K562 (cell line): ENCODE measurements around the gene VPS37B. TPM values are rescaled to one million over a fixed set of nuclear protein-coding genes. Genes with fewer than 3 reads are reported as not detected.
A peak's percentile ranks its signal among the peaks of the same experiment; 100 is the strongest.

Experiments used
- ATAC-seq: fragments of 200-7000 bp; cut with Tn5 transposase; 3 replicates; pipeline ENCODE4 v1.9.1; 2020; ENCODE audit warnings: moderate library complexity
- BruUV-seq: library from RNA; stranded (reverse); fragments of 400-500 nt; replicated peaks from 2 replicates; lab custom pipeline; 2021; lab: Mats Ljungman, UMichigan
- CTCF ChIA-PET: fragments of 300-600 bp; formaldehyde crosslinking; extraction: SDS; loops from one replicate; lab custom pipeline; 2021; ENCODE audit warnings: low intra/inter-chr PET ratio; lab: Yijun Ruan, JAX
- POLR2A ChIA-PET: fragments of 300-600, 350-650 bp; sonication (Branson Sonifier 250); formaldehyde crosslinking; extraction: SDS; loops from one replicate; lab custom pipeline; 2021; ENCODE audit warnings: antibody characterized with exemption, inconsistent platforms; lab: Yijun Ruan, JAX
- DNase-seq, 4 experiments: peaks; one replicate each; pipeline versions ENCODE4 v3.0.0 to v3.0.0-alpha.2; 2011 to 2018; ENCODE audit warnings: low spot score in 3 of 4, mixed read lengths in 3 of 4; ENCODE audit errors: extremely low read depth in 1 of 4
- FAIRE-seq: peaks from 2 replicates; lab custom pipeline; 2011; peaks lifted over from hg19 to GRCh38; lab: Jason Lieb, UNC
- H2AFZ ChIP-seq: 2 replicates; pipeline ENCODE4 v1.6.0; 2011; ENCODE audit warnings: low read depth, low read length, control low read depth, inconsistent platforms
- H3K27ac ChIP-seq: fragments of 200-600 bp; 3 replicates; pipeline ENCODE4 v1.8.0; 2011; ENCODE audit warnings: low read depth, mild to moderate bottlenecking, control low read depth, inconsistent platforms, low read length, moderate library complexity, mixed read lengths; ENCODE audit errors: extremely low read depth
- H3K27me3 ChIP-seq, 2 experiments: fragments of 300-600 bp in 1 of 2; 2 replicates in 1 of 2; 3 replicates in 1 of 2; pipeline versions ENCODE4 v1.6.0 to v1.8.0; 2011; ENCODE audit warnings: inconsistent platforms in 2 of 2, low read length in 2 of 2, mild to moderate bottlenecking in 1 of 2, mixed read lengths in 1 of 2, moderate library complexity in 1 of 2; ENCODE audit not compliant: control insufficient read depth in 2 of 2, insufficient read depth in 2 of 2
- H3K36me3 ChIP-seq: fragments of 300-600 bp; 3 replicates; pipeline ENCODE4 v1.8.0; 2011; ENCODE audit warnings: mild to moderate bottlenecking, low read length, inconsistent platforms; ENCODE audit not compliant: control insufficient read depth, insufficient read depth
- H3K4me1 ChIP-seq, 2 experiments: fragments of 200-600 bp in 1 of 2; replicated peaks in 1 of 2; 2 replicates in 1 of 2; 3 replicates in 1 of 2; pipeline versions ENCODE4 v1.5.1 to v1.8.0; 2011; ENCODE audit warnings: inconsistent platforms in 2 of 2, low read length in 2 of 2, mild to moderate bottlenecking in 1 of 2, mixed read lengths in 1 of 2, moderate library complexity in 1 of 2; ENCODE audit not compliant: control insufficient read depth in 2 of 2, insufficient read depth in 2 of 2
- H3K4me2 ChIP-seq: 2 replicates; pipeline ENCODE4 v1.6.1; 2011; ENCODE audit warnings: low read length, control low read depth, inconsistent platforms, mixed read lengths; ENCODE audit not compliant: insufficient read depth
- H3K4me3 ChIP-seq: fragments of 200-600 bp; sonication (generic), shearing (Covaris generic); 2 replicates; pipeline ENCODE4 v1.5.1; 2016; ENCODE audit warnings: control low read depth, inconsistent platforms
- H3K79me2 ChIP-seq: fragments of 200-600 bp; 3 replicates; pipeline ENCODE4 v1.8.0; 2011; ENCODE audit warnings: low read length, inconsistent platforms; ENCODE audit not compliant: control insufficient read depth, insufficient read depth
- H3K9ac ChIP-seq, 2 experiments: 2 replicates each; pipeline versions ENCODE4 v1.6.0 to v1.6.1; 2011; ENCODE audit warnings: low read depth in 2 of 2, low read length in 2 of 2, control low read depth in 1 of 2, inconsistent platforms in 1 of 2, mild to moderate bottlenecking in 1 of 2, mixed read lengths in 1 of 2; ENCODE audit not compliant: insufficient read depth in 1 of 2
- H3K9me1 ChIP-seq: one replicate; pipeline ENCODE4 v1.6.0; 2011; ENCODE audit warnings: inconsistent platforms, mild to moderate bottlenecking, low read length, moderate library complexity; ENCODE audit not compliant: control insufficient read depth, insufficient read depth
- H3K9me3 ChIP-seq: replicated peaks from 2 replicates; pipeline ENCODE4 v1.5.1; 2011; ENCODE audit warnings: low read depth, low read length, inconsistent platforms; ENCODE audit not compliant: control insufficient read depth, insufficient read depth
- H4K20me1 ChIP-seq: replicated peaks from 2 replicates; pipeline ENCODE4 v1.6.1; 2011; ENCODE audit warnings: low read length, inconsistent platforms, mixed read lengths; ENCODE audit not compliant: control insufficient read depth, insufficient read depth
- CBFA2T3 ChIP-seq: fragments of 450-650 bp; IDR thresholded peaks from 2 replicates; pipeline ENCODE4 v1.6.1; 2017
- CEBPB ChIP-seq: fragments of 450-650 bp; IDR thresholded peaks from 2 replicates; pipeline ENCODE4 v1.6.1; 2016; ENCODE audit warnings: missing genetic modification characterization, missing compliant biosample characterization
- CEBPG ChIP-seq, 3 experiments: fragments of 200-800 bp in 1 of 3; sonication (Bioruptor generic) in 1 of 3; sonication (generic) in 1 of 3; formaldehyde crosslinking in 1 of 3; IDR thresholded peaks in 2 of 3; conservative IDR thresholded peaks in 1 of 3; 2 replicates each; pipeline versions ENCODE4 v1.6.1 to v1.8.0; 2016 to 2022; ENCODE audit warnings: missing compliant biosample characterization in 2 of 3, missing genetic modification characterization in 2 of 3, mild to moderate bottlenecking in 1 of 3, missing genetic modification reagents in 1 of 3
- CREB1 ChIP-seq, 2 experiments: sonication (generic) in 1 of 2; formaldehyde crosslinking in 1 of 2; IDR thresholded peaks; 2 replicates each; pipeline versions ENCODE4 v1.6.1 to v1.8.0; 2012 to 2022; ENCODE audit warnings: inconsistent platforms in 1 of 2, mild to moderate bottlenecking in 1 of 2, missing genetic modification reagents in 1 of 2, moderate library complexity in 1 of 2
- DPF2 ChIP-seq: fragments of 450-650 bp; IDR thresholded peaks from 2 replicates; pipeline ENCODE4 v1.6.1; 2016
- E2F3 ChIP-seq: fragments of 250-450 bp; sonication (Bioruptor Pico); IDR thresholded peaks from 2 replicates; pipeline ENCODE4 v1.4.0; 2020; ENCODE audit warnings: mild to moderate bottlenecking
- FOXA3 ChIP-seq, 2 experiments: fragments of 450-650 bp in 1 of 2; sonication (generic) in 1 of 2; formaldehyde crosslinking; IDR thresholded peaks in 1 of 2; conservative IDR thresholded peaks in 1 of 2; 2 replicates each; pipeline versions ENCODE4 v1.4.0 to v1.8.0; 2020 to 2022; ENCODE audit warnings: mild to moderate bottlenecking in 2 of 2, missing genetic modification reagents in 1 of 2
- FOXP1 ChIP-seq: sonication (generic); formaldehyde crosslinking; IDR thresholded peaks from 2 replicates; pipeline ENCODE4 v1.8.0; 2022; ENCODE audit warnings: mild to moderate bottlenecking, missing genetic modification reagents
- HMG20B ChIP-seq: fragments of 250-450 bp; sonication (Bioruptor Pico); IDR thresholded peaks from 2 replicates; pipeline ENCODE4 v1.5.0; 2021; ENCODE audit warnings: mild to moderate bottlenecking
- IRF9 ChIP-seq: fragments of 450-650 bp; IDR thresholded peaks from 2 replicates; pipeline ENCODE4 v1.6.1; 2016; ENCODE audit warnings: missing biosample characterization, missing genetic modification characterization
- KDM1A ChIP-seq, 2 experiments: fragments of 450-650 bp; IDR thresholded peaks; 2 replicates each; pipeline ENCODE4 v1.6.1; 2016; ENCODE audit warnings: mild to moderate bottlenecking in 2 of 2
- SRF ChIP-seq, 2 experiments: fragments of 250-450, 450-650 bp in 1 of 2; sonication (Bioruptor Pico) in 1 of 2; sonication (generic) in 1 of 2; formaldehyde crosslinking; IDR thresholded peaks; 2 replicates each; pipeline versions ENCODE4 v1.5.0 to v1.5.1; 2020 to 2022; ENCODE audit warnings: mild to moderate bottlenecking in 1 of 2, missing genetic modification reagents in 1 of 2
- TSC22D4 ChIP-seq: fragments of 450-650 bp; IDR thresholded peaks from 2 replicates; pipeline ENCODE4 v1.6.1; 2016; ENCODE audit warnings: missing genetic modification characterization, missing biosample characterization, control low read depth
- ZBTB43 ChIP-seq: sonication (generic); formaldehyde crosslinking; IDR thresholded peaks from 2 replicates; pipeline ENCODE4 v1.8.0; 2023; ENCODE audit warnings: mild to moderate bottlenecking, missing genetic modification reagents
- ZC3H4 ChIP-seq: sonication (generic); formaldehyde crosslinking; IDR thresholded peaks from 2 replicates; pipeline ENCODE4 v1.9.0; 2021; ENCODE audit warnings: missing genetic modification reagents, borderline replicate concordance
- ZNF280A ChIP-seq: fragments of 450-650 bp; IDR thresholded peaks from 2 replicates; pipeline ENCODE4 v1.6.1; 2018; ENCODE audit warnings: mild to moderate bottlenecking, low read depth; ENCODE audit not compliant: partially characterized antibody
- WGBS: fragments of 100-300 bp; shearing (Covaris generic); methylation state at CpG from one replicate; pipeline ENCODE4 v1.1.6; 2016; ENCODE audit warnings: low coverage, mixed read lengths; ENCODE audit not compliant: insufficient coverage; ENCODE audit errors: missing lambda C conversion rate; 5-methylcytosine and 5-hydroxymethylcytosine counted together
- in situ Hi-C: fragments of 300-500 bp; cut with MboI; formaldehyde crosslinking; loops from 4 replicates; pipeline ENCODE4 v1.15.0; 2018; ENCODE audit warnings: inconsistent platforms, mixed read lengths
- intact Hi-C: fragments of 100-400 bp; cut with micrococcal nuclease; formaldehyde crosslinking; loops from 2 replicates; pipeline ENCODE4 v1.14.2; 2022
- polyA plus RNA-seq, 8 experiments: library from polyadenylated mRNA; depleted of rRNA in 4 of 8; stranded (reverse) in 5 of 8; unstranded in 3 of 8; fragments of >200 nt; fragmentation: Nextera tagmentation in 2 of 8; fragmentation: Illumina TruSeq in 1 of 8; extraction: Ambion mirVana in 2 of 8; extraction: Trizol in 1 of 8; gene quantifications; 2 replicates each; pipeline versions ENCODE4 v1.2.1 to v1.2.3, GENCODE V29; 2011 to 2014; ENCODE audit warnings: inconsistent platforms in 1 of 8, missing spikeins in 1 of 8
- total RNA-seq, 7 experiments: library from RNA; depleted of rRNA in 6 of 7; stranded (reverse); fragments of >200 nt in 6 of 7; fragmentation: Illumina TruSeq in 2 of 7; extraction: Trizol in 2 of 7; gene quantifications; 2 replicates each; pipeline versions ENCODE4 v1.2.1 to v1.2.3, GENCODE V29; 2011 to 2021; ENCODE audit warnings: low replicate concordance in 1 of 7

The VPS37B gene
- total and polyA plus RNA-seq, 9 of the 15 experiments (the other 6 are each of a cell fraction or from before 2014, with no cell fraction given), result 0.28 to 37.4 (median 17.9) TPM

DNA sequence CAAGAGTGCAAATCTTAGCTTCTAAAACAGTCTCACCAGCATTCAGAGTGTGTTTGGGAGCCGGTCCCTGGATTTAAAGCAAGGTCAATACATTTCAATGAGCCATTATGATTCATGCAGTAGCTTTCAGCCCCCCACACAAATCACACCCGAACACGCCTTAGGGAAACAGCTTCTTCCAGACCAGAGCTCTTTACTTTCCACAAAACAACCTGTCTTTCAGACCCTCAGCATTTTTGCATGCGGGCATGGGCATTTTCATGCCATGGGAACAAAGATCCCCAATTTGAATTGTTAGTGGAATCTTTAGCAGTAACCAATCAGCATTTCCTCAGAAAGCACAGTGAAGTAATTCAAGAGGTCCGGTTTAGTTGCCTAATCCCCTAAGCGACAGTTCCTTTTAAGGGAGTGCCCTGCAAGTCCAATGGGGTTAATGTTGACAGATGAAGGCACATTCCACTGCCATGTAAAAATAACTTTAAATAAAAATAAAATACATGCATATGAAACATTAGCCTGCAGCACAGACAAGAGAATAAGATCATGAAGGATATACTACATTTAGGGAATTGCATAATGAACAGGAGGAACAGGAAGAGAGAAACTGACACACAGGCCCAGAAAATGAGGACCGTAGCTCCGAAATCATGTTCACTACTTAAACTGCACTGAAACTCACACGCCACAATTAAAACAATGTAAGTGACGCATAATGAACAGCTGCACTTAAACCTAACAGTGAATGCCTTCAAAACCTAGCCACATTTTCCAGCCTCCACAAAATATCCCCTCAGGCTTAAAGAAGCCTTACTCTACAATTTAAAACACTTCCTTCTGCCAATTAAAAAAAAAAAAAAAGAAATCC lies 4.0 kb downstream of the VPS37B start:
- no TSS peak for BruUV-seq
- Histone ChIP-seq H3K4me2 (peak overlapping the region; percentile 27; the same call in 1 of the 2 replicates), H4K20me1 (peaks cover 40% of the 10 kb centered on the region), H3K27ac (peak overlapping the region; percentile 16; the same call in 1 of the 3 replicates), H3K36me3 (peaks cover 18% of the 10 kb centered on the region; the same call in 2 of the 3 replicates), H3K9ac (no peak overlapping the region), H3K4me1 (peaks cover 38 to 65% of the 10 kb centered on the region in 2 experiments), H3K9me3 (no peaks in the 10 kb centered on the region), H3K27me3 (no peaks in the 10 kb centered on the region), H3K79me2 (peaks cover 89% of the 10 kb centered on the region), H3K9me1 (no peaks in the 10 kb centered on the region), H2AFZ (no peak overlapping the region), H3K4me3 (no peak overlapping the region)
- 32% methylated on average over 10 of the region's 10 CpGs for WGBS
- intact Hi-C loops (no loop called here), in situ Hi-C loops (no loop called here)
- DNase-seq (peak in 2 of 4 experiments; percentile 33 to 37), ATAC-seq (no peak), FAIRE-seq (no peak)
- CTCF ChIA-PET, result no interaction called here
- POLR2A ChIA-PET, result interaction anchor here (0.6 to 2.1 kb wide), 10 partner anchors 10 to 1032 kb away, joined by 3 to 8 read pairs (median 4); partner anchors contain the start of gene ABCB9
- TF ChIP-seq HMG20B (CRISPR knock-in tag) (no peak), CREB1 (IDR thresholded peaks at IDR 0.05) (no peak), CREB1 (CRISPR knock-in tag; IDR thresholded peaks at IDR 0.05) (no peak), TSC22D4 (tag) (no peak), CEBPB (tag) (peak; percentile 67), ZC3H4 (CRISPR knock-in tag) (no peak), CBFA2T3 (peak; percentile 9; the same call in 1 of the 2 replicates), DPF2 (peak; percentile 33; the same call in 1 of the 2 replicates), SRF (CRISPR knock-in tag; IDR thresholded peaks at IDR 0.05) (peak in 1 of 2 experiments; percentile 72; a peak in 1 of 4 replicates), FOXA3 (CRISPR knock-in tag; conservative IDR thresholded peaks at IDR 0.05 in 1 of 2, IDR thresholded peaks at IDR 0.05 in 1 of 2) (no peak), FOXP1 (CRISPR knock-in tag) (no peak), E2F3 (no peak), IRF9 (no peak), CEBPG (CRISPR knock-in tag; IDR thresholded peaks at IDR 0.05) (no peak), CEBPG (tag; conservative IDR thresholded peaks at IDR 0.05 in 1 of 2, IDR thresholded peaks at IDR 0.05 in 1 of 2) (0 out of 4 replicates have a peak, but pooled peaks of 1 of the 2 experiments have one; percentile 26), ZNF280A (no peak), ZBTB43 (no peak), KDM1A (IDR thresholded peaks at IDR 0.05) (peak; percentile 88 to 90)
